Activated naive CD4-positive, alpha-beta T cell treated with anti-CD3 and anti-CD28 coated beads, Interleukin-2, amount 50 U/mL, for 24 hours (primary cell): ENCODE data around the gene AGAP1.

ENCODE experiments used
- H3K27ac Mint-ChIP-seq: one replicate; pipeline ENCODE4 v1.8.0; 2021; ENCODE audit warnings: mild to moderate bottlenecking, mixed read lengths
- H3K27me3 Mint-ChIP-seq: one replicate; pipeline ENCODE4 v1.8.0; 2021; ENCODE audit warnings: mixed read lengths
- H3K36me3 Mint-ChIP-seq: one replicate; pipeline ENCODE4 v1.8.0; 2021; ENCODE audit warnings: mixed read lengths
- H3K4me1 Mint-ChIP-seq: one replicate; pipeline ENCODE4 v1.8.0; 2021; ENCODE audit warnings: mixed read lengths
- H3K4me3 Mint-ChIP-seq: one replicate; pipeline ENCODE4 v1.8.0; 2021; ENCODE audit warnings: mild to moderate bottlenecking, mixed read lengths
- H3K9me3 Mint-ChIP-seq: one replicate; pipeline ENCODE4 v1.8.0; 2021; ENCODE audit warnings: mixed read lengths

The AGAP1 gene

DNA sequence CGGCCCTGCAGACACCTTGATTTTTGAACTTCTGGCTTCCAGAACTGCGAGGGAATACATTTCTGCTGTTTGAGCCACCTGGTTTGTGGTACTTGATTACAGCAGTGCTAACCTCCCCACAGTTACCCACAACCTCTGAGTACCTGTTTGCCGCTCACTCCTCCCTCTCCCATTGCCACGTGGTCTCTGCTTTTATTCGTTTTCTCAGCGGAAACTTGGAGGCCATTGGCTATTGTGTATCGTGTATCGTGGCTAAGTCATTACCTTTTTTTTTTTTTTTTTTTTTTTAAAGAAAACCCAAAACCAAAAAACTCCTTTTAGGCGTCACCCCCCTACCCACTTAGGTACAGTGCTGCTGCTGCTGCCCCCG is 90.8 kb downstream of the AGAP1 start:
- H3K27me3 Mint-ChIP-seq = no peaks in the 10 kb centered on the region
- H3K4me3 Mint-ChIP-seq = no peak overlapping the region
- H3K4me1 Mint-ChIP-seq = no peaks in the 10 kb centered on the region
- H3K36me3 Mint-ChIP-seq = no peaks in the 10 kb centered on the region
- H3K27ac Mint-ChIP-seq = no peak overlapping the region
- no peaks in the 10 kb centered on the region for H3K9me3 Mint-ChIP-seq

DNA sequence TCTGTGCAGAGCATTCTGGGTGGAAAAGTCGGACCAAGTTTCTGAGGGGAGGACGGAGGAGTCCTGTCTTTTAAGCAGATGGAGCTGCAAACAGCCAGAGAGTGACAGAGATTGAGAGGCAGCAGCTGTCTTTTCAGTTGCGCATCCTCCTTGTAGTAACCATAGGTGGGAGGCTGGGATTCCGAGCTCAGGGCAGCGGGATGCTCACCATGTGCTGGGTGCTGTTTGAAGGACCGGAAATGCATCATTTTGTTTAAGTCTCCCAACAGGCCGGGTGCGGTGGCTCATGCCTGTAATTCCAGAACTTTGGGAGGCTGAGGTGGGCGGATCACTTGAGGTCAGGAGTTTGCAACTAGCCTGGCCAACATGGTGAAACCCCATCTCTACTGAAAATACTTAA is 93.4 kb downstream of the AGAP1 start:
- Mint-ChIP-seq H3K27ac (no peak overlapping the region), H3K4me3 (no peak overlapping the region), H3K36me3 (no peaks in the 10 kb centered on the region), H3K9me3 (no peaks in the 10 kb centered on the region), H3K27me3 (no peaks in the 10 kb centered on the region), H3K4me1 (no peaks in the 10 kb centered on the region)

DNA sequence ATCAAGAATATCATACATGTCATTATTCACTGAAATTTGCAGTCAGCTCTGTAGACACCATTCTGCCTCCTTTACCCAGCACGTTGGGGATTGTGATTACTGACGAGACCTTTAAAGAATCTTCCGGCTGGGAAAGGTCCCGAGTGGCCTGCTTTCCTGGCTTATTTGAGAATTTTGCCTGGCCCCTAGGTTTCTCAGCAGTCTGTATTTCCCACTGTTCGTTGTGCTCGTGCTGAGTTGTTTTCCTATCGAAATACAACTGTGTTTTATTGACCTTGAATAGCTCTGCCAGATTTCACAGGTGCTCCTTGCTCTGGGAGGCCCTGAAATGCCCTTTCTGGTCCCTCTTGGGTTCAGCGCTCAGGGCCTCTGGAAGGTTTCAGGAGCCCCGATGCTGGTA is 94.9 kb downstream of the AGAP1 start:
- H3K36me3 Mint-ChIP-seq = no peaks in the 10 kb centered on the region
- peaks cover 3% of the 10 kb centered on the region for H3K27me3 Mint-ChIP-seq

DNA sequence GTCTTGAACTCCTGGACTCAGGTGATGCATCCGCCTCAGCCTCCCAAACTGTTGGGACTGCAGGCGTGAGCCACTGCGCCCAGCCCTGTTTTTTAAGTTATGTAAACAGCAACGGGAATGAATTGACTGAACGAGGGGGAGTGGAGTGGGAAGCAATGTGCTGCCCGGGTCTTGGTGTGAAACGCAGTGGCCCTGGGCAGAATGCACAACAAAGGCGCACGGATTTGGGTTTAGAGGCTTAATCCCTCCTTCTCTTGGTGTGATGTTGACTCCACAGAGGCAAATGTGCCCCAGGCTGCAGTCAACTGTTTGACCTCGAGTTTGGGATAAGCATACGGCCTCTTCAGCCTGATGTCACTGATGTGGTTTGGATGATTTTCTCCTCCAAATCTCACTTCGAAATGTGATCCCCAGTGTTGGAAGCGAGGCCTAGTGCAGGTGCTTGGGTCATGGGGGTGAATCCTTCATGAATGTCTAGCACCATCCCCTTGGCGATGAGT is 97.4 kb downstream of the AGAP1 start:
- H3K4me3 Mint-ChIP-seq = no peak overlapping the region
- H3K27ac Mint-ChIP-seq = no peak overlapping the region
- peaks cover 3% of the 10 kb centered on the region for H3K27me3 Mint-ChIP-seq
- no peaks in the 10 kb centered on the region for H3K36me3 Mint-ChIP-seq
- no peaks in the 10 kb centered on the region for H3K9me3 Mint-ChIP-seq
- H3K4me1 Mint-ChIP-seq = no peaks in the 10 kb centered on the region

More for the DNA sequence above, 94.9 kb downstream of the AGAP1 start:
- no peaks in the 10 kb centered on the region for H3K4me1 Mint-ChIP-seq
- no peak overlapping the region for H3K27ac Mint-ChIP-seq
- H3K4me3 Mint-ChIP-seq = no peak overlapping the region
- no peaks in the 10 kb centered on the region for H3K9me3 Mint-ChIP-seq

DNA sequence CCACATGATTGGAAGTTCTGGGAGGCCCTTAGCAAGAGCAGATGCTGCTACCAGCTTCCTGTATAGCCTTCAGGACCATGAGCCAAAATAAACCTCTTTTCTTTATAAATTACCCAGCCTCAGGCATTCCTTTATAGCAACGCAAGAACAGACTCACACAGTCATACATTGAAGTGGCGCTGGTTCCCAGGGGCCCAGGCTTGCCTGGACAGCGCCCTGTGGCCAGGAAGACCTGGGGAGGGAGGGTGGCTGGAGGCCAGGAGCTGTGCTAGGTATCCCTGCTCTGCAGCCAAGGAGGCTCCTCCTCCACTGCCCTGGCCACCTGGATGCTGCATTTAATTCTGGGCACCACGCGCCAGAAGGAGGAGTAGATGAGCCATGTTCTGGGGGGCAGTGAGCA is 98.1 kb downstream of the AGAP1 start:
- no peak overlapping the region for H3K27ac Mint-ChIP-seq

DNA sequence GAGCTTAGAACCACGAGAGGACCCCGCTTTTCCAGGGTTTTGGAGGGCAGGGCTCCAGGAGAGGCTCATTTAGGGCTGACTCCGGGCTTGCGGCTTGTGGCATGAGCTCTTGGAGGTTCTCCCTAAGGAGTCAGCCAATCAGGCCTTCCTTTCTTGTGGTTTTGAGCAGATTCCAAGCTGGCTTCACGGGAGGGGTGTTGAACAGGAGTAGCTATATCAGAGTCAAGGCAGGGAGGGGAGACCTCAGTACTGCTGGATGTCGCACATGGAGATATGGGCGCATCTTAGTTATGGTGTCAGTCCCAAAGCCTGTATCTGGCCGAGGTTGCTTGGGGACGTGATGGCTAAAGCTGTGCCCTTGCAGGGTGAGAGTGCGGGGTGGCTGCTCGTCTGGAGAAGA is 98.6 kb downstream of the AGAP1 start:
- Mint-ChIP-seq H3K27ac (no peak overlapping the region), H3K4me1 (no peaks in the 10 kb centered on the region), H3K27me3 (peaks cover 3% of the 10 kb centered on the region), H3K4me3 (no peak overlapping the region), H3K36me3 (no peaks in the 10 kb centered on the region), H3K9me3 (no peaks in the 10 kb centered on the region)

More for the DNA sequence above, 98.1 kb downstream of the AGAP1 start:
- Mint-ChIP-seq H3K4me1 (no peaks in the 10 kb centered on the region), H3K36me3 (no peaks in the 10 kb centered on the region), H3K27me3 (peaks cover 3% of the 10 kb centered on the region), H3K4me3 (no peak overlapping the region), H3K9me3 (no peaks in the 10 kb centered on the region)

DNA sequence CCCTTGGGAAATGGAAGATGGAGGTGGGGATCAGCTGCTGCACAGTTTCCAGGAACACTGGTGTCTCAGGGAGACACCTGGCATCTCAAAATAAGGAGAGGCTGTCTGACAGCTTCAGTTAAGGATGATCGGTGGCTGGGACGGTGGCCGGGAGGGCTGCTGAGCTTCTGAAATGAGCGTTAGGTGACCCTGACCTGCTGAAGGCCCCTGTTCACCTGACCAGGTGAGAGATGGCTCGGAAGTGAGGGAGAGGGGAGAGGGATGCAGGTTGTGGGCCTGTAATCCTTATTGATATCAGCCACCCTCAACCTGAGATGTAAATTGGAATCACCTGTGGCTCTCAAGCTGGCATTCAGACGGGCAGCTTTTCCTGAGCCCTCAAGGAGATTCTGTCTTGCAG is 99.0 kb downstream of the AGAP1 start:
- H3K27ac Mint-ChIP-seq = no peak overlapping the region
- H3K4me1 Mint-ChIP-seq = no peaks in the 10 kb centered on the region
- H3K27me3 Mint-ChIP-seq = peaks cover 3% of the 10 kb centered on the region
- no peaks in the 10 kb centered on the region for H3K36me3 Mint-ChIP-seq
- H3K4me3 Mint-ChIP-seq = no peak overlapping the region
- no peaks in the 10 kb centered on the region for H3K9me3 Mint-ChIP-seq

DNA sequence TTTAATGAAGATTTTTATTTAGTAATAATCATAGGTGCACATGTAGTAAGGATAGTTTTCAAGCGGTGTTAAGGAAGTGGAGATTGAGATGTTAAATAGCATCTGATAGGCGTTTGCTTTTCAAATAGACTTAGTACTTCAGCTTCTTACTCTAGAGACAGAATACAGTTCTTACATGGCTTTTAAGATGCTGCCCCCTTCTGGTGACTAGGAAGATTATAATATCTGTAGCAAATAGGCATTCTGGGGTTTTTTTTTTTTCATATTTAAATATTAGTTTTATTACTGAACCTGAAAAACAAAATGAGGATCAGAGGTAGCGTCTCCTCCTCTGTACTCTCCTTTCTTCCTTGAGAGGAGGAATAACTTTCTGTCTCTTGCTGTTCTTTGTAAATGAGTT is 100.2 kb downstream of the AGAP1 start:
- no peak overlapping the region for H3K27ac Mint-ChIP-seq
- H3K36me3 Mint-ChIP-seq = no peaks in the 10 kb centered on the region
- no peak overlapping the region for H3K4me3 Mint-ChIP-seq
- peaks cover 4% of the 10 kb centered on the region for H3K27me3 Mint-ChIP-seq
- H3K9me3 Mint-ChIP-seq = no peaks in the 10 kb centered on the region
- H3K4me1 Mint-ChIP-seq = no peaks in the 10 kb centered on the region

DNA sequence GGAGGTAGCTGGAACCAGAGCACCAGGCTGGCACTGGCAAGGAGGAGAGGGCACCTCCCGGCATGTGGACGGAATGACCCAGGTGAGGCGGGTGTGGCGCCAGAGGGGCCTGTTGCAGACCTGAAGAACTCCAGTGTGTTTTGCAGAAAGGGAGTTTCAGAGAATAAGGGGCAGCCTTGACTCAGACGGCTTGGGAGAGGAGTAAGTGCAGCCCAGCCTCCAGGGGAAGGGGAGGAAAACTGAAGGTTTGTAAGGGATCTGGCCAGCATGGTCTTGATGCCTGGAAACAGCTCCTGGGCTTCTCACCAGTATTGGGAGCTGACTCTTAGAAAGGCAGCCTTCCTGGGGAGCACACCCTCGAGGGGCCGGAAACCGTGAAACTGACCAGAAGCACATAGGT is 101.1 kb downstream of the AGAP1 start:
- peaks cover 5% of the 10 kb centered on the region for H3K27me3 Mint-ChIP-seq

DNA sequence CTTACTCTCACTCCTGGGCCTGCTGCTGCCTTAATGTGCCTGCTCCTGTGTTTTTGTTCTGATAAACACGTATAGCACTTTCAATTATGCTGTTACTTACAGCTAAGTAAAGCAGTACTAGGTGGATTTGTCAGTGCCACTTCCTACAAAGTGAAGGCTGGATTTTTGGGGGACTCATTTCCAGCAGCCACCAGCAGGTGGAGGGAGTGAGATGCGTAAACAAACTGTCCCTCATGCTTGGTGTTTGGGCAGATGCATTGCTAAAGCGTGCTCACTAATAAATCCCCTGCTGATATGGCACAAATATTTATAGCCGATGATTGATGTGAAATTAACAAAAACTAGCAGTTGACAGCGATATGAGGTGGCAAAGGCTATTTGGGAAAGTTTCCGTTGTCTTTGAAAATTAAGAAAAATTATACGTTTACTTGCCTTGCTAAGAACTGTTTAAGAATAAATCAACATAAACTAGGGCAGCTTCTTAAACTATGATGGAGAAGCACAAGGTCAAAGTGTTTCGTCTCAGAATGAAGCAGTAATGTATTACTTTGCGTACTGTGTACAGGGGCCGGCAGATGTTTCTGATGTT is 101.7 kb downstream of the AGAP1 start:
- Mint-ChIP-seq H3K9me3 (no peaks in the 10 kb centered on the region), H3K27me3 (peaks cover 5% of the 10 kb centered on the region), H3K36me3 (no peaks in the 10 kb centered on the region), H3K4me3 (no peak overlapping the region), H3K4me1 (no peaks in the 10 kb centered on the region), H3K27ac (no peak overlapping the region)

More for the DNA sequence above, 101.1 kb downstream of the AGAP1 start:
- no peak overlapping the region for H3K27ac Mint-ChIP-seq
- no peaks in the 10 kb centered on the region for H3K36me3 Mint-ChIP-seq
- no peaks in the 10 kb centered on the region for H3K9me3 Mint-ChIP-seq
- H3K4me3 Mint-ChIP-seq = no peak overlapping the region
- H3K4me1 Mint-ChIP-seq = no peaks in the 10 kb centered on the region

DNA sequence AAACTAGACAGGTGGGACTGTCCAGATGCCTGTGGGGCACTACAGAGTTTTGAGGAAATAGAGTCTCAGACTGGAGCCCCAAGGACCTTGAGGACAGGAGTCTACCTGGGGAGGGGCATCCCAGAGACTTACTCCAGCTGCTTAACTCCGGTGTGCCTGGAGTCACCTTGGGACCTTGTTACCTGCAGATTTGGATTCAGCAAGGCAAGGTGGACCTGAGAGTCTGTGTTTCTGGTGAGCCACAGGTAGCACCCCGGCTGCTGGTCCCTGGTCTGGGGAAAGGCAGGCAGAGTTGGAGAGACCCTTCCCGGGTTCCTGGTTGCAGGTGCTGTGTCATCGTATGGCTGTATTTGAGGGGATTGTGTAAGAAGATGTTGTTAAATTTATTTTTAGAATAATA is 102.4 kb downstream of the AGAP1 start:
- Mint-ChIP-seq H3K4me3 (no peak overlapping the region), H3K9me3 (no peaks in the 10 kb centered on the region), H3K4me1 (no peaks in the 10 kb centered on the region), H3K36me3 (no peaks in the 10 kb centered on the region), H3K27me3 (peaks cover 5% of the 10 kb centered on the region), H3K27ac (no peak overlapping the region)

DNA sequence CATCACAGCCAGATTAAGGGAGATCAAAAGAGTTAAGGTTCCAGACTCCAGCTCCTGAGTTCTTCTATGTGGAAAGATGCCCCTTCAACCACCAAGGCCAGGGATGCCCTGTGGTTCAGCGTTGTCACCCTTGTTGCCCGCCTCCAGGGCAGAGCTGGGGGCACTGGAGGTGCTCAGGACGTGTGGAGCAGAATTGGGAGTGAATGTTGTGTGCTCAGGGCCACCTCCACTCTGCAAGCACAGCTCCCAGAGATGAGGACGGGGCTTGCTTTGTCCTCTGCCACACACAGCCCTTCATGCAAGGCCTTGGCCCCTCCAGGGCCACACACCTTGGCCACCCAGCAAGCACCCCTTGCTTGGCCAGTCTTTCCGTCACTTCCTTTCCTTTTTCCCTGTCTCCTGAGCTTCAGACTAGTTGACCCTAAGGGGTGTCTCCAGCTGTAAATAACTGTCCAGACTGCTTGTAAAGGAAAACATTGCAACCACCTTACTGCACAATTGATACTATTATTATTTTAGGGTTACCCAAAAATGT is 103.3 kb downstream of the AGAP1 start:
- H3K27ac Mint-ChIP-seq = no peak overlapping the region
- H3K4me1 Mint-ChIP-seq = no peaks in the 10 kb centered on the region
- H3K36me3 Mint-ChIP-seq = no peaks in the 10 kb centered on the region
- no peak overlapping the region for H3K4me3 Mint-ChIP-seq
- H3K27me3 Mint-ChIP-seq = peaks cover 7% of the 10 kb centered on the region
- no peaks in the 10 kb centered on the region for H3K9me3 Mint-ChIP-seq

DNA sequence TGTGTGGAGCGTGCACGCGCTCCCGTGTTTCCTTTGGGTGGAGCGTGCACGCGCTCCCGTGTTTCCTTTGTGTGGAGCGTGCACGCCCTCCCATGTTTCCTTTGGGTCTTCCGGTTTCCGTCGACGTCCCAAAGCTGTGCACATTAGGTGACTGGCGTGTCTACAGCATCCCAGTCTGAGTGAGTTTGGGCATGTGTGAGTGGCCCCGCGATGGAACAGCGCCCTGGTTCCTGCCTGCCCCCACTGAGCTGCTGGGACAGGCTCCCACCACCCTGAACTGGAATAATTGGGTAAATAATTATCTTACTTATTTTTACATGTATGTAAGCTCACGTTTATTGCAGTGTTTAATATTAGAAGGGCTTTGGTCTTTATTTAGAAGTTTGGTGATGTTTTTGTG is 104.2 kb downstream of the AGAP1 start:
- Mint-ChIP-seq H3K4me3 (no peak overlapping the region), H3K27ac (no peak overlapping the region), H3K27me3 (peaks cover 4% of the 10 kb centered on the region), H3K36me3 (no peaks in the 10 kb centered on the region), H3K9me3 (no peaks in the 10 kb centered on the region), H3K4me1 (no peaks in the 10 kb centered on the region)

DNA sequence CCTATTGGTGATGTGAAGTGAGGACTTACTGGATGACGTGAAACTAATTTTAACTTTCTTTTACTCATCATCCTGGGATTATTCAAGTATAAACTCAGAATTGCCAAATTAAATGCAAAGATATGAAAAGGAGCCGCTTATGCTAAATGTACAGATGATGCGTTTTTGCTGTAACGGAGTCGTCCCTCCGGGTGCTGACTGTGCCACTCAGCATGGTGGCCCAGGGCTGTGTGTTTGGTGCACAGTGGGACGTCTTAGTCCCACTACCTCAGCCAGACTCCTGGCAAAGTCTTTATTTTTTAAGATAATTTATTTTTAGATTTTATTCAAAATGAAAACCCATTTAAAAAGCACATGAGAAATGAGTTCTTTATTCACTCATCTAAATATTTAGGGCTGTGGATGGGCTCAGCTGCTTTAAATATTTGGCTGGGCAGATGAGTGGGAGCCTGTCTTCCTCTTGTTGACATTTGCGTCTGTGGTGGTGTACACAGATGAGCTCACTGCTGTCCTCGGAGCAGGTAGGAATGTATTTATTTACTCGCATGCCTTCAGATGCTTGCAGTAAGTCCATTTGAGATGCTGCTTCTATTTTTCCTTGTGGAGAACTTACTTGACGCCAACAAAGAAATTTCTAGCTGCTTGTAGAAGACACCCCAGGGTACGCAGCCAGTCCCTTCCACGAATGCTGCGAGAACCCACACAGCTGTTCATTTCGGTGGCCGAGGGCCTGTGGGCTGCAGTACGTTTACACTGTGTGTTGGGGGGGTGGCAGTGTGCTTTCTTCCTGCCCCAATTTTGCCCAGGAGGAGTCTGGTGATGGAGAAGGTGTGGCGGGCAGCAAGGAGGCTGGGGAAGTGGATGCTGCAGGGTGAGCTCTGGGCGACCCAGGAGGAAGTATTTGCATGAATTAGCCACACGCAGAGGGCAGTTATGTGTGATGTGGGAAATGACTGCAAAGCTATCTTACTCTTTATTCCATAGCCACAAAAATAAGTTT is 105.0 kb downstream of the AGAP1 start:
- peaks cover 7% of the 10 kb centered on the region for H3K27me3 Mint-ChIP-seq
- no peaks in the 10 kb centered on the region for H3K9me3 Mint-ChIP-seq
- H3K4me1 Mint-ChIP-seq = no peaks in the 10 kb centered on the region
- no peak overlapping the region for H3K27ac Mint-ChIP-seq
- H3K36me3 Mint-ChIP-seq = no peaks in the 10 kb centered on the region
- no peak overlapping the region for H3K4me3 Mint-ChIP-seq

DNA sequence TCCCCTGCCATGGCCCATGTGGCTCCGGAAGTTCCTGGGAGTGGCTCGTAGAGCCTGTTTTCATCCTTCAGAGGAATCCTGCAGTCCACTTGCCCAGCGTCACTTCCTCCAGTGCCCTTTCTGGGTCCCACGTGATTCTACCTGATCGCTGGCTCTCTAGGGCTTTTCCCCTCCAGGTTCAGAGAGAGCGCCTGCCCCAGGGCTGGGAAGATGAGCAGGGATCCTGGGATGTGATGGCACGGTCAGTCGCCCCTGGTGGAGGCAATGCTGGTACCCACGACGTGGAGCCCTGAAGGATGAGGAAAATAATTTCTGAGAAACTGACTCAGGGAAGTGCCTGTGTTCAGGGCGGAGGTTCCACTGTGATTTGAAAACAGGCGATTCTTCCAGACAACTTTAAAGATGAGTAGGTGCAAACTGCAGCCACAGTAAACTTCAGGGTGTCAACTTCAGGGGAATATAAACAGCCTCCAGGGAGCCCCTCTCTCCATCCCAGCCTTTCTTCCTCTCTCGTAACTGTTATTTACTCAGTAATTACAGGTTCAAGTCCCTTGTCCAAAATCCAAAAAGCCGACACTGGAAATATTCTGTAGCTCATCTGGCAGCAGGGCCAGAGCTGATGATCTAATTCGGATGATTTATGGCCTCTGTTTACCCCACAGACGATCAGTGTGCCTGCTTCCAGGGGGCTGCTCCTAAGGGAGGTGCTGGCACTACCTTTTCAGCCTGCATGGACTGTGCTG is 105.9 kb downstream of the AGAP1 start:
- Mint-ChIP-seq H3K27me3 (peaks cover 7% of the 10 kb centered on the region), H3K36me3 (no peaks in the 10 kb centered on the region), H3K9me3 (no peaks in the 10 kb centered on the region), H3K4me1 (no peaks in the 10 kb centered on the region), H3K4me3 (no peak overlapping the region), H3K27ac (no peak overlapping the region)
